Progenitor cell of endocrine pancreas (in vitro differentiated cells): ENCODE results near the gene ZNF333. TPM values are rescaled to one million over a fixed set of nuclear protein-coding genes. Genes with fewer than 3 reads are reported as not detected.

ENCODE experiments used
- DNase-seq: peaks from one replicate; pipeline ENCODE4 v3.0.0; 2021; ENCODE audit warnings: low spot score; ENCODE audit not compliant: unreplicated experiment
- H3K27ac Mint-ChIP-seq: 2 replicates; pipeline ENCODE4 v1.8.0; 2021; ENCODE audit warnings: mild to moderate bottlenecking, moderate library complexity, mixed read lengths
- H3K27me3 Mint-ChIP-seq: 2 replicates; pipeline ENCODE4 v1.8.0; 2021; ENCODE audit warnings: mixed read lengths
- H3K36me3 Mint-ChIP-seq: 2 replicates; pipeline ENCODE4 v1.8.0; 2022; ENCODE audit warnings: mixed read lengths; ENCODE audit not compliant: insufficient read depth
- H3K4me1 Mint-ChIP-seq: 2 replicates; pipeline ENCODE4 v1.8.0; 2021; ENCODE audit warnings: low read depth, mixed read lengths
- H3K4me3 Mint-ChIP-seq: 2 replicates; pipeline ENCODE4 v1.8.0; 2021; ENCODE audit warnings: low read depth, mild to moderate bottlenecking, moderate library complexity, mixed read lengths
- H3K9me3 Mint-ChIP-seq: 2 replicates; pipeline ENCODE4 v1.8.0; 2021; ENCODE audit warnings: low read depth, mixed read lengths
- total RNA-seq: library from RNA; stranded (reverse); gene quantifications from 2 replicates; pipeline ENCODE4 v1.2.1, GENCODE V29; 2021
- TF ChIP-seq, protein P1 (sequence below): fragments of 200-600 bp; sonication (generic); IDR thresholded peaks from one replicate; pipeline ENCODE4 v1.5.0; 2021; ENCODE audit warnings: antibody characterized with exemption, mild to moderate bottlenecking; ENCODE audit not compliant: unreplicated experiment

Gene ZNF333
- total RNA-seq, 1 donor from 2014 or later, result 21.6 TPM

DNA sequence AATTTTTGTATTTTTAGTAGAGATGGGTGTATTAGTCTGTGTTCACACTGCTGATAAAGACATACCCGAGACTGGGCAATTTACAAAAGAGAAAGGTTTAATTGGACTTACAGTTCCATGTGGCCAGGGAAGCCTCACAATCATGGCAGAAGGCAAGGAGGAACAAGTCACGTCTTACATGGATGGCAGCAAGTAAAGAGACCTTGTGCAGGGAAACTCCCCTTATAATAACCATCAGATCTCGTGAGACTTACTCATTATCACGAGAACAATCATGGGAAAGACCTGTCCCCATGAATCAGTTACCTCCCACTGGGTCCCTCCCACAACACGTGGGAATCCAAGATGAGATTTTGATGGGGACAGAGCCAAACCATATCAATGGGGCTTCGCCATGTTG is 14.6 kb downstream of the ZNF333 start:
- H3K9me3 Mint-ChIP-seq, result peaks cover 5% of the 10 kb centered on the region
- no peak overlapping the region for H3K27ac Mint-ChIP-seq
- H3K4me3 Mint-ChIP-seq, result no peak overlapping the region
- no peaks in the 10 kb centered on the region for H3K4me1 Mint-ChIP-seq
- TF ChIP-seq, protein P1, sequence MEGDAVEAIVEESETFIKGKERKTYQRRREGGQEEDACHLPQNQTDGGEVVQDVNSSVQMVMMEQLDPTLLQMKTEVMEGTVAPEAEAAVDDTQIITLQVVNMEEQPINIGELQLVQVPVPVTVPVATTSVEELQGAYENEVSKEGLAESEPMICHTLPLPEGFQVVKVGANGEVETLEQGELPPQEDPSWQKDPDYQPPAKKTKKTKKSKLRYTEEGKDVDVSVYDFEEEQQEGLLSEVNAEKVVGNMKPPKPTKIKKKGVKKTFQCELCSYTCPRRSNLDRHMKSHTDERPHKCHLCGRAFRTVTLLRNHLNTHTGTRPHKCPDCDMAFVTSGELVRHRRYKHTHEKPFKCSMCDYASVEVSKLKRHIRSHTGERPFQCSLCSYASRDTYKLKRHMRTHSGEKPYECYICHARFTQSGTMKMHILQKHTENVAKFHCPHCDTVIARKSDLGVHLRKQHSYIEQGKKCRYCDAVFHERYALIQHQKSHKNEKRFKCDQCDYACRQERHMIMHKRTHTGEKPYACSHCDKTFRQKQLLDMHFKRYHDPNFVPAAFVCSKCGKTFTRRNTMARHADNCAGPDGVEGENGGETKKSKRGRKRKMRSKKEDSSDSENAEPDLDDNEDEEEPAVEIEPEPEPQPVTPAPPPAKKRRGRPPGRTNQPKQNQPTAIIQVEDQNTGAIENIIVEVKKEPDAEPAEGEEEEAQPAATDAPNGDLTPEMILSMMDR, result no peak
- H3K36me3 Mint-ChIP-seq, result peaks cover 58% of the 10 kb centered on the region
- no peak for DNase-seq
- no peaks in the 10 kb centered on the region for H3K27me3 Mint-ChIP-seq

DNA sequence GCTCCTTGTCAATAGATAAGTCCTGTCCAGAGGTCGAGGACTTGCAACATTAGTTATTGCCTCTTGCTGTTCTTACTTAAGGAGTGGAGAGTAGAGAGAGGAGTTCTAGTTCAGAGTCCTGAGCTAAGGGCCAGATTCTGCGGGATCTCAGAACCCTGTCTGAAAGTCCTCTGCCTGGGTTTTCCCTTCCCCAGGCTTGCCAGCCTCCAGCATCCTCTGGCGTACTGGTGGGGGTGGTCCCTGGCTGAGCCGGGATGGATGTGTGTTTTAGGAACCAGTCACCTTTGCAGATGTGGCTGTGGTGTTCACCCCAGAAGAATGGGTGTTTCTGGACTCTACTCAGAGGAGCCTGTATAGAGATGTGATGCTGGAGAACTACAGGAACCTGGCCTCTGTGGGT is 26.0 kb downstream of the ZNF333 start:
- no peak for DNase-seq
- no peaks in the 10 kb centered on the region for H3K4me1 Mint-ChIP-seq
- no peaks in the 10 kb centered on the region for H3K27me3 Mint-ChIP-seq
- TF ChIP-seq, protein P1, result no peak
- peaks cover 90% of the 10 kb centered on the region for H3K36me3 Mint-ChIP-seq
- no peak overlapping the region for H3K4me3 Mint-ChIP-seq
- no peak overlapping the region for H3K27ac Mint-ChIP-seq
- peaks cover 73% of the 10 kb centered on the region for H3K9me3 Mint-ChIP-seq

DNA sequence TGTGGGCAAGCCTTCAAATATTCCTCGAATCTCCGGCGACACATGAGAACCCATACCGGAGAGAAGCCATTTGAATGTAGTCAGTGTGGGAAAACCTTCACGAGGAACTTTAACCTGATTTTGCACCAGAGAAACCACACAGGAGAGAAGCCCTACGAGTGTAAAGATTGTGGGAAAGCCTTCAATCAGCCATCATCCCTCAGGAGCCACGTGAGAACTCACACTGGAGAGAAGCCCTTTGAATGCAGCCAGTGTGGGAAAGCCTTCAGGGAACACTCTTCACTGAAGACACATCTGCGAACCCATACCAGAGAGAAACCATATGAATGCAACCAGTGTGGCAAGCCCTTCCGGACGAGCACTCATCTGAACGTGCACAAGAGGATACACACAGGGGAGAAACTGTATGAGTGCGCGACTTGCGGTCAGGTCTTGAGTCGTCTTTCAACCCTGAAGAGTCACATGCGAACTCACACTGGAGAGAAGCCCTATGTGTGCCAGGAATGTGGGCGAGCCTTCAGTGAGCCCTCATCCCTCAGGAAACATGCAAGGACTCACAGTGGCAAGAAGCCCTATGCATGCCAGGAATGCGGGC is 28.8 kb downstream of the ZNF333 start:
- no peak overlapping the region for H3K4me3 Mint-ChIP-seq
- H3K27me3 Mint-ChIP-seq, result no peaks in the 10 kb centered on the region
- H3K27ac Mint-ChIP-seq, result no peak overlapping the region
- peaks cover 75% of the 10 kb centered on the region for H3K9me3 Mint-ChIP-seq
- peaks cover 89% of the 10 kb centered on the region for H3K36me3 Mint-ChIP-seq
- H3K4me1 Mint-ChIP-seq, result no peaks in the 10 kb centered on the region
- TF ChIP-seq, protein P1, result no peak
- no peak for DNase-seq

DNA sequence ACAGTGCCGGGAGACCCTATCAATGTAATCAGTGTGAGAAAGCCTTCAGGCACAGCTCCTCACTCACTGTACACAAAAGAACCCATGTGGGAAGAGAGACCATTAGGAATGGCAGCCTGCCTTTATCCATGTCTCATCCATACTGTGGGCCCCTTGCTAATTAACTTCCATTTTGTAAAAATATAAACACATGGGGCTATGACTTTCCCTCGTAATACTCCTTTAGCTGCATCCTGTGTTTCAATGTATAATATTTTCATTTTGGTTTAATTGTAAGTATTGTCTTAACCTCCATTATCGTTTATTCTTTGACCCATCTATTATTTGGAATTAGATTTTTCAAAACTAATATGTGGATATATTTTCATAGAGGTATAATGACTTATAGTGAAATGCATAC is 29.3 kb downstream of the ZNF333 start:
- peaks cover 86% of the 10 kb centered on the region for H3K36me3 Mint-ChIP-seq
- peaks cover 72% of the 10 kb centered on the region for H3K9me3 Mint-ChIP-seq
- TF ChIP-seq, protein P1, result no peak

GRCh38 chr19:14722127-14722526 is 32.3 kb downstream of the ZNF333 start:
- peaks cover 64% of the 10 kb centered on the region for H3K9me3 Mint-ChIP-seq
- H3K36me3 Mint-ChIP-seq, result peaks cover 61% of the 10 kb centered on the region
- H3K4me3 Mint-ChIP-seq, result no peak overlapping the region
- TF ChIP-seq, protein P1, result no peak
- H3K4me1 Mint-ChIP-seq, result no peaks in the 10 kb centered on the region
- no peak overlapping the region for H3K27ac Mint-ChIP-seq
- no peaks in the 10 kb centered on the region for H3K27me3 Mint-ChIP-seq
- DNase-seq, result no peak

More for the DNA sequence above, 29.3 kb downstream of the ZNF333 start:
- no peak for DNase-seq
- Mint-ChIP-seq H3K27me3 (no peaks in the 10 kb centered on the region), H3K27ac (no peak overlapping the region), H3K4me3 (no peak overlapping the region), H3K4me1 (no peaks in the 10 kb centered on the region)
